ENCODE data around the gene JADE1. TPM values are rescaled to one million over a fixed set of nuclear protein-coding genes. Genes with fewer than 3 reads are reported as not detected.
A peak's percentile ranks its signal among the peaks of the same experiment; 100 is the strongest.

Gene JADE1
- total and polyA plus RNA-seq, 9 donors, result 21.1 to 29.7 (median 23.4) TPM

DNA sequence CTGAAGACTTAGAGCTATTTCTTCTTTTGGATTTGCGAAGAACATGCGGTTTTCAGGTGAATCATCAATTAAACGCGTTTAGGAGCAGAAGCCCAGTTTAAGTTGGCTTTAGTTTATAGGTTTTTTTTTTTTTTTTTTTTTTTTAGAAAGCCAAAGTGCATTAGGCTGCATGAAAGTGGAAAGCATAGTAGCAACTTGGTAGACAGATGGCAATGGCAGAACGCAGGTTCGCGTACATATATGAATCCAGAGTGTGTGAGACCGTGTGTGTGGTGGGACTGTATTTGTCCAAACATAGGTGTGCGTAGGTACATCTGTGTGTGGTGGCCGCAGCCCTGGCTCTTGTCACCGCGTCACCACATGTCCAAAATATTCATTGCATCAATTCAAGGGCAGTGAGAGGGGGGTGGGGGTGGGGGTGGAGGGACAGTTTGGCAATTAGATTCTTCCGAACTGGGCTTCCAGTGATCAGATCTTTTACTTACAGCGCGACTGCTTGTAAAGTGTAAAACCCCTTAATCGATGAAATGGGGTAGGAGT, 901 bp downstream of the JADE1 start:
- peak; percentile 71 for DNase-seq
- 0% methylated on average over 7 of the region's 16 CpGs for WGBS (ENCODE audit: insufficient coverage)
- H3K4me3 ChIP-seq (ENCODE audit: low read length), result peak overlapping the region; percentile 86

DNA sequence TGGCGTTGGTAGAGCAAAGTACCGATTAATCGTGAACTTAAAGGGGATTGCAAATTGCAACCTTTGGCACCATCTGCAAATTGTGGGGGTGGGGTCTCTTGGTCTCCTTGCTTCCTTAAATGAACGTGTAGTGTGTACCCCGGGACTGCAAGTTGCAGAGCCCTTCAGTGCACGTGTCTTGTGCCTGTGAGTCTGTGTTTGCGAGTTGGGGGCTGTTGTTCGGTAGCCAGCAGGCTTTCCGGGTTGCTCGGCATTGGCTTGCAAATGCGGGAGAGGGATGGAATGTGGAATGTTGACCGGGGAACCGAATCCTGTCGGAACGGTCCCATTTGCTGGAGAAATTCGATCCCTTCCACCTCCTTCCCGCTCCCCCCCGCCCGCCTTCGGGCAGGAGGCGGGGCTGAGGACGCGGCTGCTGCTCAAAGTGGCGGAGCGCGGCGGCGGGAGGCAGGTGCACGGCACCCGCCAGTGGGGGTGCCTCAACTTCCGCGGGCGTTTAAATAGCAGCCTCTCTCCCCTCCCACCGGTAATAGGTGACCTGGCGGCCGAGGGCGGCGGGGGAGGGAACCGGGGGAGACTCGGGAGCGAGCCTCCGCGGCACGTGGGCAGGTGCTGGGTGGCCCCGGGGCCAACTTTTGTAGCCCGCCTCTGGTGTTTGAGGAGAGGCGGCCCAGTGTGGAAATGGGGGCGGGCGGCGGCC, 1.5 kb downstream of the JADE1 start:
- Histone ChIP-seq H3K9me3 (replicated peaks; ENCODE audit: control insufficient read depth, low read depth, low read length) (no peaks in the 10 kb centered on the region), H3K36me3 (ENCODE audit: control insufficient read depth, insufficient read depth, low read length) (no peaks in the 10 kb centered on the region), H3K27me3 (ENCODE audit: control insufficient read depth, insufficient read depth, low read length) (no peaks in the 10 kb centered on the region), H3K4me1 (ENCODE audit: control insufficient read depth, insufficient read depth, low read length) (peaks cover 4% of the 10 kb centered on the region), H3K4me3 (ENCODE audit: low read length) (peak overlapping the region; percentile 86), H3K27ac (ENCODE audit: low read length) (peak overlapping the region; percentile 96)
- under 1% methylated on average over 30 of the region's 50 CpGs for WGBS (ENCODE audit: insufficient coverage)
- peak; percentile 88 for DNase-seq

More for the DNA sequence above, 901 bp downstream of the JADE1 start:
- Histone ChIP-seq H3K27ac (ENCODE audit: low read length) (peak overlapping the region; percentile 96), H3K9me3 (replicated peaks; ENCODE audit: control insufficient read depth, low read depth, low read length) (no peaks in the 10 kb centered on the region), H3K4me1 (ENCODE audit: control insufficient read depth, insufficient read depth, low read length) (peaks cover 4% of the 10 kb centered on the region), H3K36me3 (ENCODE audit: control insufficient read depth, insufficient read depth, low read length) (no peaks in the 10 kb centered on the region), H3K27me3 (ENCODE audit: control insufficient read depth, insufficient read depth, low read length) (no peaks in the 10 kb centered on the region)

DNA sequence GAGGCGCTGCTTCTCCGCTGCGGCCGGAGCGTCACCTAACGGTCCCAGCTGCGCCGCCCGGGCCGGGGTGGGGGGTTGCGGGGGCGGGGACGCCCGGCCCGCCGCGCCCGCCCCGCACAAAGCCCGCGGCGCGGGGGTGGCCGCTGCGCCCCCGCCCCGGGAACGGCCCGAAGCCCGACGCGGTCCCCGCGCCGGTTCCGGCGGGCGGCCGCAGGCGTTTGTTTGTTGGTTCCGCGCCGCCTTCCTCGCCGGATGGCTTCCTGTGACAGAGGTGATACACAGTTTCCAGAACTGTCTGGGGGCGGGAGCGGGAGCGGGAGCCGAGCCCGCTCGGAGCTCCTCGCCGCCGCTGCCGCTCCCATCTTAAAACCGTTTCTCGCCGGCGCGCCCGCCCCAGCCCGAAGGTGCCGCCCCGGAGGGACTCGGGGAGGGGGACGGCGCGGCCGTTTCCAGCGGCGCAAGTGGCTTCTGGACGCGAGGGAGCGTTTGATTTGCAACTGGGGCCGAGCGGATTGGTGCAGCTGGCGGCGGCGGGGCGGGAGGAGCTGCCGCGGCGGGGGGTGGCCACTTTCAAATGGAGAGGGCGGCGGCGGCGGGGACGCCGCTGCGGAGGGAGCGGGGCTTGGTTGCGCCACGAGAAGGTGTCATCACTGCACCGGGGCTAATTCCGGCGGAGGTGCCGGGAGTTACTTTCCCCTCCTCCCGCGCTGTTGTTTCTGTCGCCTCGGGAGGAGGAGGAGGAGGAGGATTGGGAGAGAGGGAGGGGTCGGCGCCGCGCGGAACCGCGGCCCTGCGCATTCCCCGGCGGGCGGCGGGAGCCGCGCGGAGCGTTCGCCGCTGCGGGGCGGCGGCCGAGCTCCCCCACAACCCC, 2.3 kb downstream of the JADE1 start:
- Histone ChIP-seq H3K36me3 (ENCODE audit: control insufficient read depth, insufficient read depth, low read length) (no peaks in the 10 kb centered on the region), H3K9me3 (replicated peaks; ENCODE audit: control insufficient read depth, low read depth, low read length) (no peaks in the 10 kb centered on the region), H3K27me3 (ENCODE audit: control insufficient read depth, insufficient read depth, low read length) (no peaks in the 10 kb centered on the region), H3K4me1 (ENCODE audit: control insufficient read depth, insufficient read depth, low read length) (peaks cover 4% of the 10 kb centered on the region), H3K27ac (ENCODE audit: low read length) (peak overlapping the region; percentile 98), H3K4me3 (ENCODE audit: low read length) (peak overlapping the region; percentile 86)
- DNase-seq, result peak; percentile 93
- under 1% methylated on average over 96 of the region's 123 CpGs for WGBS (ENCODE audit: insufficient coverage)

DNA sequence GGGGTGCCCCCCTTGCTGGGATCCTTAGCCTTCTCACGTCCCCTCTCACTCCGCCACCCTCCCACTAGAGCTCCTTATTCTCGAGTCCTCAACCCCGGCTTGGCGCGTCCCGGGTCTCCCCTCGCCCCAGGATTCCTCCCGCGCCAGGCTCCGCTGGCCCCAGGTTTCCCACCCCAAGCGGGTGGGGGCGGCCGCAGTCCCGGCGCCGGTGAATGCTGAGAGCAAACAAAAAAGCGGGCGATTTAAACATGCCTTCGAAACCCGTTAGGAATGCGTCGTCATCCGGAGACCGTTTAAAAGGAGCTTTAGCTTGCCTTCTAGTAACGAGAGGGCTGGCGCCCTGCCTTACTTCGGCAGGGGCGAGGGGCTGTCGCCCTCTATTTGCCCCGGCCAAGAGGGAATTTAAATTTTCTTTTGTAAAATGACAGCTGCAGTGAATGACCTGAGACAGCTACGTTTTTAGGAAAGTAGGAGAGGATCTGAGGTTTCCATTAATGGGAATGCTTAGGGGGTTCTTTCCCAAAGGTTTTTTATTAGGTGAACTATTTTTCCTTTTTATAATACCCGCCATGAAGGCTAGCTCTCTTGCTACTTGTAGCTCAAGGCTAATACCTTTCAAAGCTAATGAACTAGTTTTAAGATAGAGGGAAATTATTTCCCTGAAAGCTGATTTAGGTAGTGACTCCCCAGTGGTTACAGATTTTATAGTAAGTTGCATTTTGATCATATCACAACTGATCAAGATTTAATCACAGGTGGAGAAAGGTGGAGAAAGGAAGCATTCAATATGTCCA, 3.1 kb downstream of the JADE1 start:
- Histone ChIP-seq H3K27me3 (ENCODE audit: control insufficient read depth, insufficient read depth, low read length) (no peaks in the 10 kb centered on the region), H3K4me3 (ENCODE audit: low read length) (peak overlapping the region; percentile 86), H3K27ac (ENCODE audit: low read length) (peak overlapping the region; percentile 98), H3K36me3 (ENCODE audit: control insufficient read depth, insufficient read depth, low read length) (no peaks in the 10 kb centered on the region), H3K9me3 (replicated peaks; ENCODE audit: control insufficient read depth, low read depth, low read length) (no peaks in the 10 kb centered on the region), H3K4me1 (ENCODE audit: control insufficient read depth, insufficient read depth, low read length) (peaks cover 4% of the 10 kb centered on the region)
- 0% methylated on average over 31 of the region's 33 CpGs for WGBS (ENCODE audit: insufficient coverage)
- DNase-seq, result peak; percentile 87

- DNase-seq, result no peak
- Histone ChIP-seq H3K27me3 (ENCODE audit: control insufficient read depth, insufficient read depth, low read length) (no peaks in the 10 kb centered on the region), H3K4me3 (ENCODE audit: low read length) (no peak overlapping the region), H3K36me3 (ENCODE audit: control insufficient read depth, insufficient read depth, low read length) (no peaks in the 10 kb centered on the region), H3K4me1 (ENCODE audit: control insufficient read depth, insufficient read depth, low read length) (peaks cover 4% of the 10 kb centered on the region), H3K9me3 (replicated peaks; ENCODE audit: control insufficient read depth, low read depth, low read length) (no peaks in the 10 kb centered on the region), H3K27ac (ENCODE audit: low read length) (no peak overlapping the region)
- no CpG with 5 or more reads among the region's 5 CpGs for whole genome bisulfite sequencing (ENCODE audit: insufficient coverage)
Observed at GRCh38 chr4:128813965-128814364, 4.5 kb downstream of the JADE1 start.

DNA sequence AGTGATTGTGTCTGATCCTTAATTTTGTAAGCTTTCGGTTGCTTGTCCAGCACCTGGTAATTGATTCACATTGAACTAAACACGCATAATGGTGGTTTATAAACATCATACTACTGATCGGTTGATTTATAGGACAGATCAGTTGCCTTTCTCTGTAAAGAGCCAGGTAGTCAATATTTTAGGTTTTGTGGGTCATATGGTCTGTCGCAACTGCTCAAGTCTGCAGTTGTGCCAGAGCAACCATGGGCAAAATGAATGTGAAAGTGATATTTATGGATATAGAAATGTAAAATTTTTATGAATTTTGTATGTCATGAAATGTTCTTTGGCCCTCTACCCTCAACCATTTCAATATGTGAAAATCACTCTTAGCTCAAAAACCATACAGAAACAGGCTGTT, 8.9 kb downstream of the JADE1 start:
- no peaks in the 10 kb centered on the region for H3K9me3 ChIP-seq (replicated peaks; ENCODE audit: control insufficient read depth, low read depth, low read length)
- no peak overlapping the region for H3K4me3 ChIP-seq (ENCODE audit: low read length)
- no peaks in the 10 kb centered on the region for H3K36me3 ChIP-seq (ENCODE audit: control insufficient read depth, insufficient read depth, low read length)
- H3K4me1 ChIP-seq (ENCODE audit: control insufficient read depth, insufficient read depth, low read length), result no peaks in the 10 kb centered on the region
- DNase-seq, result no peak
- H3K27ac ChIP-seq (ENCODE audit: low read length), result no peak overlapping the region
- H3K27me3 ChIP-seq (ENCODE audit: control insufficient read depth, insufficient read depth, low read length), result no peaks in the 10 kb centered on the region
- WGBS (ENCODE audit: insufficient coverage), result no CpG with 5 or more reads among the region's 4 CpGs

DNA sequence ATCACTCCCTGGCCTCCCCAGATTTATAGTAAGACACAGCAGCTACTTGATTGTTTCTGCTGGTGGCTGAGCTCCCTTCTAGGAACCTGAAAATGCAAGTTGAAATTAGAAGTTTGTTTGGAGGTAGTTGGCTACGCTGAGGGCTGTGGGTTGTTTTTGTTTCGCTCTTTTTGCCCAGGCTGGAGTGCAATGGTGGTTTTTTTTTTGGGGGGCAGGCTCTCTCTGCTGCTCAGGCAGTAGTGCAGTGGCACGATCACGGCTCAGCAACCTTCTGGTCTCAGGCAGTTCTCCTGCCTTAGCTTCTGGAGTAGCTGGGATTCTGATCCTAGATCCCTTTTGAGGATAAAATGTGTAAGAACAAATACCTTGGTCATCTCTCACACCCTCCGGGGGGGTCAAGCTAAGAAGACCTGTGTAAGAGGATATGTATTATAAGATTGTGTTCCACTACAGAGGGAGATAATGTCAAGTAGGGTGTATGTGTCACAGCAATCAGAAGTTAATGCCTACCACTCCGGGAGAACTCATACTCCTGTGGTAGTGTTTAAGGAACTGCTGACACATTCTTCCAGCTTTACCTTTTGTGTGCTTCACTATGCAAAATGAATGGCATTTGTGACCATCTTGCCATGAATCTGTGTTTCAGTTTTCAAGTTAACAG, 9.7 kb downstream of the JADE1 start:
- Histone ChIP-seq H3K4me3 (ENCODE audit: low read length) (no peak overlapping the region), H3K27ac (ENCODE audit: low read length) (no peak overlapping the region), H3K9me3 (replicated peaks; ENCODE audit: control insufficient read depth, low read depth, low read length) (no peaks in the 10 kb centered on the region), H3K27me3 (ENCODE audit: control insufficient read depth, insufficient read depth, low read length) (no peaks in the 10 kb centered on the region), H3K36me3 (ENCODE audit: control insufficient read depth, insufficient read depth, low read length) (no peaks in the 10 kb centered on the region), H3K4me1 (ENCODE audit: control insufficient read depth, insufficient read depth, low read length) (no peaks in the 10 kb centered on the region)
- DNase-seq, result no peak
- WGBS (ENCODE audit: insufficient coverage), result 73% methylated on average over 5 of the region's 6 CpGs

- H3K9me3 ChIP-seq (replicated peaks; ENCODE audit: control insufficient read depth, low read depth, low read length), result no peaks in the 10 kb centered on the region
- H3K27ac ChIP-seq (ENCODE audit: low read length), result no peak overlapping the region
- no CpG with 5 or more reads among the region's 3 CpGs for WGBS (ENCODE audit: insufficient coverage)
- peaks cover 5% of the 10 kb centered on the region for H3K4me1 ChIP-seq (ENCODE audit: control insufficient read depth, insufficient read depth, low read length)
- no peaks in the 10 kb centered on the region for H3K27me3 ChIP-seq (ENCODE audit: control insufficient read depth, insufficient read depth, low read length)
- no peaks in the 10 kb centered on the region for H3K36me3 ChIP-seq (ENCODE audit: control insufficient read depth, insufficient read depth, low read length)
- no peak overlapping the region for H3K4me3 ChIP-seq (ENCODE audit: low read length)
- peak; percentile 49 for DNase-seq
Observed at GRCh38 chr4:128820671-128821070, 11.2 kb downstream of the JADE1 start.

- Histone ChIP-seq H3K27me3 (ENCODE audit: control insufficient read depth, insufficient read depth, low read length) (no peaks in the 10 kb centered on the region), H3K4me3 (ENCODE audit: low read length) (no peak overlapping the region), H3K27ac (ENCODE audit: low read length) (no peak overlapping the region), H3K4me1 (ENCODE audit: control insufficient read depth, insufficient read depth, low read length) (peaks cover 5% of the 10 kb centered on the region), H3K9me3 (replicated peaks; ENCODE audit: control insufficient read depth, low read depth, low read length) (no peaks in the 10 kb centered on the region), H3K36me3 (ENCODE audit: control insufficient read depth, insufficient read depth, low read length) (no peaks in the 10 kb centered on the region)
- WGBS (ENCODE audit: insufficient coverage), result no CpG with 5 or more reads among the region's 2 CpGs
- no peak for DNase-seq
Observed at GRCh38 chr4:128821151-128821550, 11.7 kb downstream of the JADE1 start.
